HPDE6-E6E7 (cell line): ENCODE data around the gene ATM.
A peak's percentile ranks its signal among the peaks of the same experiment; 100 is the strongest.

Source experiments
- DNase-seq: peaks from one replicate; pipeline ENCODE4 v3.0.0; 2011; ENCODE audit warnings: missing footprints; ENCODE audit errors: extremely low spot score

Gene ATM

GRCh38 chr11:108222574-108223347 is at the start of gene ATM, which contains the start of gene NPAT:
TSS of gene ATM (plus strand) at chr11:108223067. CDS start at chr11:108227625, 4,558 bp downstream.
TSS of gene NPAT (minus strand) at chr11:108222638. CDS start at chr11:108222536, 102 bp downstream.
- peak; percentile 90 for DNase-seq

GRCh38 chr11:108177570-108177969 is 45.3 kb upstream of the ATM start:
- no peak for DNase-seq

GRCh38 chr11:108193725-108194124 is 29.1 kb upstream of the ATM start:
- no peak for DNase-seq

GRCh38 chr11:108196901-108197300 is 26.0 kb upstream of the ATM start:
- DNase-seq = no peak

- DNase-seq = no peak
These were observed 25.5 kb upstream of the ATM start for GRCh38 chr11:108197351-108197750.

GRCh38 chr11:108198833-108199232 is 24.0 kb upstream of the ATM start:
- no peak for DNase-seq

- peak; percentile 65 for DNase-seq
These were observed 23.2 kb upstream of the ATM start for GRCh38 chr11:108199446-108200321.

GRCh38 chr11:108203075-108203474 is 19.8 kb upstream of the ATM start:
- no peak for DNase-seq

- no peak for DNase-seq
These were observed 18.5 kb upstream of the ATM start for GRCh38 chr11:108204376-108204775.

GRCh38 chr11:108204929-108205499 is 17.9 kb upstream of the ATM start:
- DNase-seq = no peak

GRCh38 chr11:108206171-108206570 is 16.7 kb upstream of the ATM start:
- no peak for DNase-seq

GRCh38 chr11:108206969-108207682 is 15.7 kb upstream of the ATM start:
- no peak for DNase-seq

- no peak for DNase-seq
These were observed 15.2 kb upstream of the ATM start for GRCh38 chr11:108207683-108208060.

- DNase-seq = no peak
These were observed 12.4 kb upstream of the ATM start for GRCh38 chr11:108210441-108210840.

GRCh38 chr11:108213784-108214183 is 9.1 kb upstream of the ATM start:
- no peak for DNase-seq

GRCh38 chr11:108216988-108217387 is 5.9 kb upstream of the ATM start:
- DNase-seq = no peak

GRCh38 chr11:108218455-108218854 is 4.4 kb upstream of the ATM start:
- no peak for DNase-seq

- DNase-seq = no peak
These were observed 3.7 kb upstream of the ATM start for GRCh38 chr11:108218912-108219783.

GRCh38 chr11:108220721-108221336 is 2.0 kb upstream of the ATM start:
- no peak for DNase-seq

GRCh38 chr11:108221371-108221770 is 1.5 kb upstream of the ATM start:
- DNase-seq = no peak
